HepG2 (cell line): ENCODE results near the gene CCDC97. TPM values are rescaled to one million over a fixed set of nuclear protein-coding genes. Genes with fewer than 3 reads are reported as not detected.

Experiments used
- CENPX ChIP-seq: sonication (generic); formaldehyde crosslinking; IDR thresholded peaks from 2 replicates; pipeline ENCODE4 v1.9.0; 2021; ENCODE audit warnings: mild to moderate bottlenecking, missing genetic modification reagents, moderate library complexity
- DPF2 ChIP-seq: sonication (generic); formaldehyde crosslinking; IDR thresholded peaks from 2 replicates; pipeline ENCODE4 v1.4.0; 2020; ENCODE audit warnings: mild to moderate bottlenecking, low read depth, missing genetic modification reagents, borderline replicate concordance
- EZH2 ChIP-seq: conservative IDR thresholded peaks from 2 replicates; pipeline ENCODE4 v1.6.1; 2012; ENCODE audit warnings: mild to moderate bottlenecking, low read depth, low read length, moderate library complexity
- FLYWCH1 ChIP-seq: sonication (generic); formaldehyde crosslinking; IDR thresholded peaks from 2 replicates; pipeline ENCODE4 v1.8.1; 2023; ENCODE audit warnings: mild to moderate bottlenecking, missing genetic modification reagents
- FOSL2 ChIP-seq: sonication (generic); formaldehyde crosslinking; IDR thresholded peaks from 2 replicates; pipeline ENCODE4 v1.4.0; 2020; ENCODE audit warnings: missing genetic modification reagents
- FOXJ3 ChIP-seq: sonication (generic); formaldehyde crosslinking; IDR thresholded peaks from 2 replicates; pipeline ENCODE4 v1.4.0; 2020; ENCODE audit warnings: missing genetic modification reagents, mild to moderate bottlenecking, borderline replicate concordance
- FOXP1 ChIP-seq, 2 experiments: fragments of 450-650 bp in 1 of 2; IDR thresholded peaks; 2 replicates each; pipeline ENCODE4 v1.6.1; 2017 to 2018; ENCODE audit warnings: antibody characterized with exemption in 1 of 2
- KDM5B ChIP-seq: sonication (generic); formaldehyde crosslinking; IDR thresholded peaks from 2 replicates; pipeline ENCODE4 v1.4.0; 2020; ENCODE audit warnings: missing genetic modification reagents, mild to moderate bottlenecking, borderline replicate concordance
- PTBP1 ChIP-seq: fragments of 200-400 bp; formaldehyde crosslinking; IDR thresholded peaks from 2 replicates; pipeline ENCODE4 v1.6.1; 2018; ENCODE audit warnings: low read length, low read depth; ENCODE audit not compliant: poor library complexity, severe bottlenecking
- RELA ChIP-seq: sonication (generic); formaldehyde crosslinking; IDR thresholded peaks from 2 replicates; pipeline ENCODE4 v1.4.0; 2020; ENCODE audit warnings: missing genetic modification reagents
- REPIN1 ChIP-seq: sonication (generic); formaldehyde crosslinking; IDR thresholded peaks from 2 replicates; pipeline ENCODE4 v1.8.0; 2022; ENCODE audit warnings: missing genetic modification reagents, low read depth, mild to moderate bottlenecking, borderline replicate concordance
- SATB2 ChIP-seq: sonication (generic); formaldehyde crosslinking; IDR thresholded peaks from 2 replicates; pipeline ENCODE4 v1.5.0; 2020; ENCODE audit warnings: missing genetic modification reagents
- SNAPC2 ChIP-seq: sonication (generic); formaldehyde crosslinking; IDR thresholded peaks from 2 replicates; pipeline ENCODE4 v1.8.1; 2022; ENCODE audit warnings: mild to moderate bottlenecking, missing genetic modification reagents
- ZNF121 ChIP-seq: sonication (generic); formaldehyde crosslinking; IDR thresholded peaks from 2 replicates; pipeline ENCODE4 v1.5.0; 2020; ENCODE audit warnings: mild to moderate bottlenecking, missing genetic modification reagents
- ZNF224 ChIP-seq: sonication (generic); formaldehyde crosslinking; IDR thresholded peaks from 2 replicates; pipeline ENCODE4 v1.5.0; 2020; ENCODE audit warnings: mild to moderate bottlenecking, missing genetic modification reagents
- ZNF260 ChIP-seq: sonication (generic); formaldehyde crosslinking; IDR thresholded peaks from 2 replicates; pipeline ENCODE4 v1.4.0; 2020; ENCODE audit warnings: missing genetic modification reagents, low read depth, mild to moderate bottlenecking, borderline replicate concordance
- ZNF33A ChIP-seq: sonication (generic); formaldehyde crosslinking; IDR thresholded peaks from 2 replicates; pipeline ENCODE4 v1.5.1; 2020; ENCODE audit warnings: missing genetic modification reagents, mild to moderate bottlenecking, moderate library complexity, borderline replicate concordance
- ZNF382 ChIP-seq: sonication (generic); formaldehyde crosslinking; IDR thresholded peaks from 2 replicates; pipeline ENCODE4 v1.5.0; 2020; ENCODE audit warnings: missing genetic modification reagents, mild to moderate bottlenecking, borderline replicate concordance
- ZNF547 ChIP-seq: sonication (generic); formaldehyde crosslinking; IDR thresholded peaks from 2 replicates; pipeline ENCODE4 v1.5.1; 2020; ENCODE audit warnings: mild to moderate bottlenecking, missing genetic modification reagents
- ZNF746 ChIP-seq: sonication (generic); formaldehyde crosslinking; IDR thresholded peaks from 2 replicates; pipeline ENCODE4 v1.8.0; 2022; ENCODE audit warnings: mild to moderate bottlenecking, missing genetic modification reagents
- polyA plus RNA-seq, 8 experiments: library from polyadenylated mRNA; depleted of rRNA in 3 of 8; stranded (reverse) in 7 of 8; unstranded in 1 of 8; fragments of >200 nt; fragmentation: Illumina TruSeq in 4 of 8; extraction: Trizol in 4 of 8; gene quantifications; 2 replicates each; pipeline versions ENCODE4 v1.2.1 to v1.2.3, GENCODE V29; 2011 to 2016; ENCODE audit warnings: low read depth in 4 of 8, missing spikeins in 1 of 8, mixed read lengths in 1 of 8; ENCODE audit not compliant: insufficient read depth in 1 of 8
- total RNA-seq, 5 experiments: library from RNA; depleted of rRNA; stranded (reverse); fragments of >200 nt; fragmentation: Illumina TruSeq; extraction: Trizol; gene quantifications; 2 replicates each; pipeline ENCODE4 v1.2.3, GENCODE V29; 2016; ENCODE audit warnings: low read depth in 1 of 5
- TF ChIP-seq, protein P1 (sequence below): sonication (generic); formaldehyde crosslinking; IDR thresholded peaks from 2 replicates; pipeline ENCODE4 v1.4.0; 2020; ENCODE audit warnings: mild to moderate bottlenecking, missing genetic modification reagents
- TF ChIP-seq, protein P2 (sequence below): sonication (generic); formaldehyde crosslinking; IDR thresholded peaks from 2 replicates; pipeline ENCODE4 v1.8.1; 2023; ENCODE audit warnings: mild to moderate bottlenecking, inconsistent platforms, moderate library complexity, missing genetic modification reagents, borderline replicate concordance
- TF ChIP-seq, protein P3 (sequence below): sonication (generic); formaldehyde crosslinking; IDR thresholded peaks from 2 replicates; pipeline ENCODE4 v1.5.0; 2020; ENCODE audit warnings: missing genetic modification reagents, mild to moderate bottlenecking, borderline replicate concordance
- TF ChIP-seq, protein P4 (sequence below): sonication (generic); formaldehyde crosslinking; IDR thresholded peaks from 2 replicates; pipeline ENCODE4 v1.4.0; 2020; ENCODE audit warnings: missing genetic modification reagents, borderline replicate concordance
- TF ChIP-seq, protein P5 (sequence below): sonication (generic); formaldehyde crosslinking; IDR thresholded peaks from 2 replicates; pipeline ENCODE4 v1.8.0; 2022; ENCODE audit warnings: missing genetic modification reagents, mild to moderate bottlenecking, moderate library complexity, borderline replicate concordance

Gene CCDC97
- total and polyA plus RNA-seq, 2 of the 13 experiments (the other 11 are each of a cell fraction or from before 2014, with no cell fraction given): 6.2 to 7.3 TPM

DNA sequence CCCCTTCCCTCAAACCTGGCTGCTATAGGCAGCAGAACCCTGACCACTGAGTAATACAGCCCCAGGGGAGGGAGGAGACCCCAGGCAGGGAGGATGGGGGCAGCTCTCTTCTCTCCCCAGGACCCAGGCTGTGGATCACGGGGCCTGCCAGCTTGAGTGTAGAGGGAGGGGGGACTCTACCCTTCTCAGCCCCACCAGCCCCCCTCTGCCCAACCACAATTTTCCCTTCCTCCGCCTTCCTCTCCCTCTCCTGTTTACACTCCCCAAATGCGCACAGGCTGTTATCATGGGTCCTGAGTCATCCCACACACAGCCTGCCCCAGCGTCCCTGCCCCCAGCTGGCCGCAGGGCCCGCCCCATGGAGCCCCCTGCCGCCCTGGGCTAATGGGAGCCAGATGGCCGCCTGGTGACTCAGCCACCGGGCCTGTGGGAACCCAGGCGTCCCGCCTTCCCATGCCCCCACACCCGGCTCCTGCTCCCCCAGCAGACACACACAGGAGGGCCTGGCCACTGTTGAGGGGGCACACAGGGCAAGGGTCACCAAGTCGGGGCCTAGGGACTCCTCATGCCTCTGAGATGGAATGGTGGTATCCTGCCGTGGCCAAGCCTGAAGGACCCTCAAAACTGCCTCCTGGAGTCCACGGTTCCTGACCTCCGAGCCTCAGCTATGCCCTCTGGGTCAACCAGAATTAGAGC lies 13.6 kb downstream of the CCDC97 start (continued):
- TF ChIP-seq RELA: no peak
- no peak for TF ChIP-seq KDM5B
- no peak for TF ChIP-seq ZNF260
- no peak for TF ChIP-seq EZH2
- no peak for TF ChIP-seq REPIN1 (CRISPR knock-in tag)
- no peak for TF ChIP-seq ZNF33A (CRISPR knock-in tag)
- no peak for TF ChIP-seq ZNF121 (CRISPR knock-in tag)
- no peak for TF ChIP-seq SATB2 (CRISPR knock-in tag)
- TF ChIP-seq, protein P1, sequence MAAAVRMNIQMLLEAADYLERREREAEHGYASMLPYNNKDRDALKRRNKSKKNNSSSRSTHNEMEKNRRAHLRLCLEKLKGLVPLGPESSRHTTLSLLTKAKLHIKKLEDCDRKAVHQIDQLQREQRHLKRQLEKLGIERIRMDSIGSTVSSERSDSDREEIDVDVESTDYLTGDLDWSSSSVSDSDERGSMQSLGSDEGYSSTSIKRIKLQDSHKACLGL (CRISPR knock-in tag): no peak
- TF ChIP-seq CENPX (CRISPR knock-in tag): no peak
- no peak for TF ChIP-seq PTBP1
- TF ChIP-seq FOSL2 (CRISPR knock-in tag): peak; percentile 97
- no peak for TF ChIP-seq FLYWCH1 (CRISPR knock-in tag)
- no peak for TF ChIP-seq ZNF224 (CRISPR knock-in tag)
- TF ChIP-seq, protein P2, sequence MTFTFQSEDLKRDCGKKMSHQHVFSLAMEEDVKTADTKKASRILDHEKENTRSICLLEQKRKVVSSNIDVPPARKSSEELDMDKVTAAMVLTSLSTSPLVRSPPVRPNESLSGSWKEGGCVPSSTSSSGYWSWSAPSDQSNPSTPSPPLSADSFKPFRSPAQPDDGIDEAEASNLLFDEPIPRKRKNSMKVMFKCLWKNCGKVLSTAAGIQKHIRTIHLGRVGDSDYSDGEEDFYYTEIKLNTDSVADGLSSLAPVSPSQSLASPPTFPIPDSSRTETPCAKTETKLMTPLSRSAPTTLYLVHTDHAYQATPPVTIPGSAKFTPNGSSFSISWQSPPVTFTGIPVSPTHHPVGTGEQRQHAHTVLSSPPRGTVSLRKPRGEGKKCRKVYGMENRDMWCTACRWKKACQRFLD (CRISPR knock-in tag): no peak
- no peak for TF ChIP-seq ZNF547
- TF ChIP-seq FOXJ3 (CRISPR knock-in tag): no peak
- TF ChIP-seq DPF2 (CRISPR knock-in tag): peak; percentile 45; the same call in 1 of the 2 replicates
- TF ChIP-seq FOXP1 (IDR thresholded peaks at IDR 0.05): no peak
- TF ChIP-seq FOXP1 (CRISPR knock-in tag; IDR thresholded peaks at IDR 0.05): peak; percentile 72
- TF ChIP-seq, protein P3, sequence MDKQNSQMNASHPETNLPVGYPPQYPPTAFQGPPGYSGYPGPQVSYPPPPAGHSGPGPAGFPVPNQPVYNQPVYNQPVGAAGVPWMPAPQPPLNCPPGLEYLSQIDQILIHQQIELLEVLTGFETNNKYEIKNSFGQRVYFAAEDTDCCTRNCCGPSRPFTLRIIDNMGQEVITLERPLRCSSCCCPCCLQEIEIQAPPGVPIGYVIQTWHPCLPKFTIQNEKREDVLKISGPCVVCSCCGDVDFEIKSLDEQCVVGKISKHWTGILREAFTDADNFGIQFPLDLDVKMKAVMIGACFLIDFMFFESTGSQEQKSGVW: no peak
- TF ChIP-seq ZNF382: no peak
- TF ChIP-seq, protein P4, sequence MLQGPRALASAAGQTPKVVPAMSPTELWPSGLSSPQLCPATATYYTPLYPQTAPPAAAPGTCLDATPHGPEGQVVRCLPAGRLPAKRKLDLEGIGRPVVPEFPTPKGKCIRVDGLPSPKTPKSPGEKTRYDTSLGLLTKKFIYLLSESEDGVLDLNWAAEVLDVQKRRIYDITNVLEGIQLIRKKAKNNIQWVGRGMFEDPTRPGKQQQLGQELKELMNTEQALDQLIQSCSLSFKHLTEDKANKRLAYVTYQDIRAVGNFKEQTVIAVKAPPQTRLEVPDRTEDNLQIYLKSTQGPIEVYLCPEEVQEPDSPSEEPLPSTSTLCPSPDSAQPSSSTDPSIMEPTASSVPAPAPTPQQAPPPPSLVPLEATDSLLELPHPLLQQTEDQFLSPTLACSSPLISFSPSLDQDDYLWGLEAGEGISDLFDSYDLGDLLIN (CRISPR knock-in tag): no peak
- TF ChIP-seq ZNF746 (CRISPR knock-in tag): peak; percentile 62
- no peak for TF ChIP-seq SNAPC2 (CRISPR knock-in tag)
- TF ChIP-seq, protein P5, sequence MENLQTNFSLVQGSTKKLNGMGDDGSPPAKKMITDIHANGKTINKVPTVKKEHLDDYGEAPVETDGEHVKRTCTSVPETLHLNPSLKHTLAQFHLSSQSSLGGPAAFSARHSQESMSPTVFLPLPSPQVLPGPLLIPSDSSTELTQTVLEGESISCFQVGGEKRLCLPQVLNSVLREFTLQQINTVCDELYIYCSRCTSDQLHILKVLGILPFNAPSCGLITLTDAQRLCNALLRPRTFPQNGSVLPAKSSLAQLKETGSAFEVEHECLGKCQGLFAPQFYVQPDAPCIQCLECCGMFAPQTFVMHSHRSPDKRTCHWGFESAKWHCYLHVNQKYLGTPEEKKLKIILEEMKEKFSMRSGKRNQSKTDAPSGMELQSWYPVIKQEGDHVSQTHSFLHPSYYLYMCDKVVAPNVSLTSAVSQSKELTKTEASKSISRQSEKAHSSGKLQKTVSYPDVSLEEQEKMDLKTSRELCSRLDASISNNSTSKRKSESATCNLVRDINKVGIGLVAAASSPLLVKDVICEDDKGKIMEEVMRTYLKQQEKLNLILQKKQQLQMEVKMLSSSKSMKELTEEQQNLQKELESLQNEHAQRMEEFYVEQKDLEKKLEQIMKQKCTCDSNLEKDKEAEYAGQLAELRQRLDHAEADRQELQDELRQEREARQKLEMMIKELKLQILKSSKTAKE: peak; percentile 78; the same call in 1 of the 2 replicates
